OCI-LY3 (cell line): ENCODE measurements around the gene EMP1.

ENCODE experiments used
- H2AFZ ChIP-seq: fragments of 200-600, 300-600 bp; shearing (Covaris generic); 2 replicates; pipeline ENCODE4 v1.6.0; 2014; ENCODE audit warnings: antibody characterized with exemption, low read depth, low read length
- H3K27ac ChIP-seq: fragments of 200-600, 300-600 bp; sonication (generic); 2 replicates; pipeline ENCODE4 v1.5.1; 2014; ENCODE audit warnings: mild to moderate bottlenecking, low read length, moderate library complexity, mixed read lengths
- H3K27me3 ChIP-seq: fragments of 200-600, 300-600 bp; sonication (generic); 2 replicates; pipeline ENCODE4 v1.6.1; 2014; ENCODE audit warnings: low read depth, low read length, mixed read lengths
- H3K36me3 ChIP-seq: fragments of 200-600, 300-600 bp; sonication (generic); replicated peaks from 2 replicates; pipeline ENCODE3; 2014; ENCODE audit warnings: low read depth, low read length, mixed read lengths
- H3K4me1 ChIP-seq: fragments of 300-600, 200-600 bp; sonication (generic); 2 replicates; pipeline ENCODE4 v1.6.1; 2014; ENCODE audit warnings: low read length, mixed read lengths
- H3K4me2 ChIP-seq: fragments of 200-600, 300-600 bp; sonication (generic); 2 replicates; pipeline ENCODE4 v1.6.1; 2014; ENCODE audit warnings: low read length, mixed read lengths
- H3K4me3 ChIP-seq: fragments of 300-600, 200-600 bp; sonication (generic); 2 replicates; pipeline ENCODE4 v1.5.1; 2014; ENCODE audit warnings: antibody characterized with exemption, mild to moderate bottlenecking, low read length, moderate library complexity
- H3K79me2 ChIP-seq: fragments of 300-600, 200-600 bp; shearing (Covaris generic); 2 replicates; pipeline ENCODE4 v1.6.1; 2014; ENCODE audit warnings: mild to moderate bottlenecking, low read length, mixed read lengths
- H3K9ac ChIP-seq: fragments of 300-600, 200-600 bp; shearing (Covaris generic); 2 replicates; pipeline ENCODE4 v1.6.0; 2014; ENCODE audit warnings: mild to moderate bottlenecking, low read length, moderate library complexity
- H3K9me3 ChIP-seq: fragments of 200-600, 300-600 bp; shearing (Covaris generic); 2 replicates; pipeline ENCODE4 v1.6.1; 2014; ENCODE audit warnings: low read length, mixed read lengths; ENCODE audit not compliant: insufficient read depth
- H4K20me1 ChIP-seq: fragments of 200-600, 300-600 bp; sonication (generic); 2 replicates; pipeline ENCODE4 v1.6.1; 2016; ENCODE audit warnings: low read length, mixed read lengths; ENCODE audit not compliant: insufficient read depth
- EZH2phosphoT487 ChIP-seq: fragments of 200-600 bp; shearing (Covaris generic); IDR thresholded peaks from 2 replicates; pipeline ENCODE4 v1.6.1; 2018; ENCODE audit warnings: antibody characterized with exemption, mixed run types, low read depth
- TF ChIP-seq, protein P1 (sequence below): fragments of 200-600, 300-600 bp; sonication (generic); IDR thresholded peaks from 2 replicates; pipeline ENCODE4 v1.5.1; 2014; ENCODE audit warnings: antibody characterized with exemption, low read length, low read depth

The EMP1 gene

DNA sequence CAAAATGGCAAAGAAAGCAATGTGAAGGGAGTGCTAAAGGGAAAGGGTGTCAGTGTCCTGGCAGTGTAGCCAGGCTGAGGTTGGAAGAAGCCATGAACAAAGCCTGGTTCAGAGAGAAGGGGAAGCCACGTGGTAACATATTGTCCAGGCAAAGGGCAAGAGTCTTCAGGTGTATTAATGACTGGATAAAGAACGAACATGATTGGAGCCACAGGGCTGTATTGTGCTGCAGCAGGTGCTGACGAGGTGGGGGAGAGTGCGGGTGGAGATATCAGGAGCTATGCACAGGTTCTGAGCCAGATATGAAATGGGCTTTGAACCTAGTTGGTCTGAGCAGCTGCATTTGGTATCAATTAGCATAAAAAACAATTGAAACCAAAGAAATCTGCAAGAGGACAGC, 18.6 kb upstream of the EMP1 start:
- Histone ChIP-seq H3K27ac (no peak overlapping the region), H3K27me3 (peaks cover 74% of the 10 kb centered on the region), H3K4me3 (no peak overlapping the region), H3K4me1 (peaks cover 20% of the 10 kb centered on the region), H4K20me1 (peaks cover 18% of the 10 kb centered on the region), H3K79me2 (no peaks in the 10 kb centered on the region), H3K36me3 (no peaks in the 10 kb centered on the region), H3K9me3 (no peaks in the 10 kb centered on the region), H2AFZ (no peak overlapping the region), H3K9ac (no peak overlapping the region), H3K4me2 (no peak overlapping the region)
- TF ChIP-seq EZH2phosphoT487 = no peak
- TF ChIP-seq, protein P1, sequence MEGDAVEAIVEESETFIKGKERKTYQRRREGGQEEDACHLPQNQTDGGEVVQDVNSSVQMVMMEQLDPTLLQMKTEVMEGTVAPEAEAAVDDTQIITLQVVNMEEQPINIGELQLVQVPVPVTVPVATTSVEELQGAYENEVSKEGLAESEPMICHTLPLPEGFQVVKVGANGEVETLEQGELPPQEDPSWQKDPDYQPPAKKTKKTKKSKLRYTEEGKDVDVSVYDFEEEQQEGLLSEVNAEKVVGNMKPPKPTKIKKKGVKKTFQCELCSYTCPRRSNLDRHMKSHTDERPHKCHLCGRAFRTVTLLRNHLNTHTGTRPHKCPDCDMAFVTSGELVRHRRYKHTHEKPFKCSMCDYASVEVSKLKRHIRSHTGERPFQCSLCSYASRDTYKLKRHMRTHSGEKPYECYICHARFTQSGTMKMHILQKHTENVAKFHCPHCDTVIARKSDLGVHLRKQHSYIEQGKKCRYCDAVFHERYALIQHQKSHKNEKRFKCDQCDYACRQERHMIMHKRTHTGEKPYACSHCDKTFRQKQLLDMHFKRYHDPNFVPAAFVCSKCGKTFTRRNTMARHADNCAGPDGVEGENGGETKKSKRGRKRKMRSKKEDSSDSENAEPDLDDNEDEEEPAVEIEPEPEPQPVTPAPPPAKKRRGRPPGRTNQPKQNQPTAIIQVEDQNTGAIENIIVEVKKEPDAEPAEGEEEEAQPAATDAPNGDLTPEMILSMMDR = no peak

DNA sequence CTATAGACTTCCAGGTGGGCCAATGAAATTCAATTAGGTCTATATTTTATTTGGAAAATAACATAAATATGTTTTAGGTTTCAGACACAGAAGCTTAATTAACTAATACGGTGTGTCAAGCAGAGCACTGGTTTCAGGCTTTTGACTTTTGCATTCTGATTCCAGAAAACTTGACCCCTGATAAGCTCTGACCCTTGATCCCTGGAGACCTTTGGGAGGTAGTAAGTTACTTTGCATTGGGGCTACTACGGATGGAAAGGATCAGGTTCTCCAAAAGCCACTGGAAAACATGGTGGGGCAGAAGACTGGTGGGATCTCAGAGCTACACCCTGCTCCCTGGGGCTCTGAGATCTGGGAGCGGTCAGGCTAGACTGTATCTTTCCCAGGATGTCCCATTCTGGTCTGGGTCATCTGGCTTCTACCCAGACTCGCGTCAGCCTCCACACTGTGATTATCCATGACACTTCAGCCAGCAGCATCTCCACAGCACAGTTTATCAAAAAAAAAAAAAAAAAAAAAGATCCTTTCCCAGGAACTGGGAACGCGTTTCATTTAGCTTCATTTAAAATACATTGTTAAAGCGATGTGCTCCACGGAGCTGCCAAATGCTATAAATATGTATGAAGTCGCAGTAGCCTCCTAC, 17.8 kb upstream of the EMP1 start:
- Histone ChIP-seq H3K4me3 (no peak overlapping the region), H2AFZ (no peak overlapping the region)

GRCh38 chr12:13179211-13180074, 17.1 kb upstream of the EMP1 start:
- Histone ChIP-seq H3K79me2 (no peaks in the 10 kb centered on the region), H3K4me2 (no peak overlapping the region), H3K36me3 (no peaks in the 10 kb centered on the region), H3K27ac (no peak overlapping the region), H3K4me1 (peaks cover 5% of the 10 kb centered on the region; the same call in 1 of the 2 replicates), H3K4me3 (no peak overlapping the region), H3K27me3 (peaks cover 87% of the 10 kb centered on the region), H3K9ac (no peak overlapping the region), H4K20me1 (peaks cover 13% of the 10 kb centered on the region), H2AFZ (no peak overlapping the region), H3K9me3 (no peaks in the 10 kb centered on the region)
- TF ChIP-seq, protein P1 = no peak
- TF ChIP-seq EZH2phosphoT487 = 0 out of 2 replicates have a peak, but pooled peaks have one; percentile 26

More for the DNA sequence above, 17.8 kb upstream of the EMP1 start:
- no peak overlapping the region for H3K4me2 ChIP-seq
- no peaks in the 10 kb centered on the region for H3K79me2 ChIP-seq
- peaks cover 12% of the 10 kb centered on the region for H3K4me1 ChIP-seq
- H3K9me3 ChIP-seq = no peaks in the 10 kb centered on the region
- no peak overlapping the region for H3K9ac ChIP-seq
- peaks cover 79% of the 10 kb centered on the region for H3K27me3 ChIP-seq
- TF ChIP-seq, protein P1 = no peak
- no peak for TF ChIP-seq EZH2phosphoT487
- H4K20me1 ChIP-seq = peaks cover 16% of the 10 kb centered on the region
- H3K27ac ChIP-seq = no peak overlapping the region
- H3K36me3 ChIP-seq = no peaks in the 10 kb centered on the region

DNA sequence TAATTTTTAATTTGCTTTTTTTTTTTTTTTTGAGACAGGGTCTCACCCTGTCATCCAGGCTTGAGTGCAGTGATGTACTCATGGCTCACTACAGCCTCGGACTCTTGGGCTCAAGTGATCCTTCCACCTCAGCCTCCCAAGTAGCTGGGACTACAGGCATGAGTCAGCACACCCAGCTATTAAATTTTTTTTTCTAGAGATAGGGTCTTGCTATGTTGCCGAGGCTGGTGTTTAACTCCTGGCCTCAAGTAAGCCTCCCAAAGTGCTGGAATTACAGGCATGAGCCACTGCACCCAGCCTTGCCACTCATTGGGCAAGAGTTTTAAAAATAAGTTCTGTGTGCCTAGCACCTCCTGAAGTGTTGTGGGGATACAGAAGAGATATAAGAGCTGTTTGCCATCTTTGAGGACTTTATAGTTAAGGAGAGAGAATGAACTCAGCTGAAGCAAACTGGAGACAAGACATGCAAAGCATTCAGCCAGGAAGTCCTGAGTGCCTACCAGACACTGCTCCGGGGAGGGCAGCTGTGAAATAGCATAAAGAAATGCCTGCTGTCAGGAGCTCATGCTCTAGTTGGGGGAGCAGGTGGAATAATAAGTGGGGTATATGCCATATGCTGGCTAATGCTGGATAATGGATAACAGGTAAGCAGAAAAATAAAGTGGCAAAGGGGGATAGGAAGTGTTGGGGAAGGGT, 15.0 kb upstream of the EMP1 start:
- Histone ChIP-seq H3K4me3 (no peak overlapping the region), H3K9me3 (no peaks in the 10 kb centered on the region), H3K79me2 (no peaks in the 10 kb centered on the region), H3K27ac (no peak overlapping the region), H3K27me3 (peaks cover 85% of the 10 kb centered on the region), H3K36me3 (no peaks in the 10 kb centered on the region), H3K9ac (no peak overlapping the region), H3K4me2 (no peak overlapping the region), H4K20me1 (peaks cover 13% of the 10 kb centered on the region), H3K4me1 (peaks cover 4% of the 10 kb centered on the region; the same call in 1 of the 2 replicates), H2AFZ (no peak overlapping the region)
- TF ChIP-seq, protein P1 = no peak
- TF ChIP-seq EZH2phosphoT487 = no peak
